ENCODE results near the gene CMIP. TPM values are rescaled to one million over a fixed set of nuclear protein-coding genes. Genes with fewer than 3 reads are reported as not detected.
A peak's percentile ranks its signal among the peaks of the same experiment; 100 is the strongest.

Gene CMIP
- total RNA-seq, 1 experiment from 2014 or later: 63.7 TPM

GRCh38 chr16:81588326-81589081 lies 143.9 kb downstream of the CMIP start:
- ChIA-PET POLR2A (no interaction called here), CTCF (no interaction called here)
- no peaks in the 10 kb centered on the region for H3K27me3 Mint-ChIP-seq (ENCODE audit: low read depth)
- no peak overlapping the region for H3K4me3 Mint-ChIP-seq
- peaks cover 22% of the 10 kb centered on the region for H3K4me1 Mint-ChIP-seq
- ATAC-seq (no peak), DNase-seq (ENCODE audit: low spot score) (no peak)
- peak overlapping the region; percentile 39; the same call in 1 of the 2 replicates for H3K27ac Mint-ChIP-seq
- TF ChIP-seq ZNF396 (CRISPR knock-in tag; IDR thresholded peaks at IDR 0.05; ENCODE audit: borderline replicate concordance) (no peak), ZNF232 (CRISPR knock-in tag; IDR thresholded peaks at IDR 0.05) (no peak), ZBTB43 (CRISPR knock-in tag; IDR thresholded peaks at IDR 0.05) (no peak), FOXP4 (CRISPR knock-in tag; IDR thresholded peaks at IDR 0.05) (no peak), ZNF138 (CRISPR knock-in tag; conservative IDR thresholded peaks at IDR 0.05) (no peak), MLX (CRISPR knock-in tag; IDR thresholded peaks at IDR 0.05) (no peak), MXD4 (CRISPR knock-in tag; IDR thresholded peaks at IDR 0.05; ENCODE audit: borderline replicate concordance) (no peak), ELF4 (CRISPR knock-in tag; IDR thresholded peaks at IDR 0.05; ENCODE audit: low read depth) (no peak), MAX (CRISPR knock-in tag; IDR thresholded peaks at IDR 0.05) (no peak), PRRX2 (CRISPR knock-in tag; IDR thresholded peaks at IDR 0.05) (no peak), FOXK1 (CRISPR knock-in tag; IDR thresholded peaks at IDR 0.05) (no peak), ZNF425 (CRISPR knock-in tag; conservative IDR thresholded peaks at IDR 0.05) (no peak), GTF2I (CRISPR knock-in tag; conservative IDR thresholded peaks at IDR 0.05) (no peak), HMGXB4 (CRISPR knock-in tag; IDR thresholded peaks at IDR 0.05) (no peak), OVOL2 (CRISPR knock-in tag; IDR thresholded peaks at IDR 0.05; ENCODE audit: borderline replicate concordance) (no peak), E2F4 (CRISPR knock-in tag; IDR thresholded peaks at IDR 0.05; ENCODE audit: borderline replicate concordance, low read depth) (no peak), NFE2L1 (CRISPR knock-in tag; IDR thresholded peaks at IDR 0.05) (no peak)
- no peaks in the 10 kb centered on the region for H3K9me3 Mint-ChIP-seq
- H3K36me3 Mint-ChIP-seq: no peaks in the 10 kb centered on the region

Data from WTC11 (cell line).